Measurements from ENCODE around the gene KHSRP.

- TF ChIP-seq POLR2A (IDR thresholded peaks at IDR 0.05; ENCODE audit: low read depth, low read length), result peak; percentile 67; the same call in 1 of the 2 replicates
- no peak for TF ChIP-seq CTCF (conservative IDR thresholded peaks at IDR 0.05; ENCODE audit: low read depth, low read length)
These were observed 52.0 kb downstream of the KHSRP start, which contains the start of gene ALKBH7 for GRCh38 chr19:6372594-6373095.

All from IMR-90 (cell line).